ENCODE results near the gene MGARP. TPM values are rescaled to one million over a fixed set of nuclear protein-coding genes. Genes with fewer than 3 reads are reported as not detected.

MGARP gene
- total and polyA plus RNA-seq, 4 donors, result 0.17 to 0.87 (median 0.36) TPM

GRCh38 chr4:139295942-139296299 lies 15.9 kb upstream of the MGARP start:
- H3K9ac ChIP-seq (ENCODE audit: insufficient read depth in 1 of 2, low read length in 2 of 2), result no peak overlapping the region
- no peak for TF ChIP-seq CTCF (IDR thresholded peaks at IDR 0.05; ENCODE audit: control extremely low read depth, extremely low read depth)
- DNase-seq (no peak), ATAC-seq (ENCODE audit: insufficient read depth, low FRiP score) (no peak)
- H3K4me3 ChIP-seq, result no peak overlapping the region
- no peaks in the 10 kb centered on the region for H3K9me3 ChIP-seq (ENCODE audit: control insufficient read depth in 4 of 4, insufficient read depth in 3 of 4, low read length in 3 of 4)
- no peaks in the 10 kb centered on the region for H3K27me3 ChIP-seq (ENCODE audit: control insufficient read depth in 3 of 3, insufficient read depth in 3 of 3, low read length in 2 of 3)
- peaks cover 0 to 19% (median 3%) of the 10 kb centered on the region in 4 donors for H3K36me3 ChIP-seq (ENCODE audit: control insufficient read depth in 4 of 4, insufficient read depth in 4 of 4, low read length in 4 of 4)
- 17 to 30% methylated on average over 6 of the region's 6 CpGs for WGBS, 2 donors
- H3K27ac ChIP-seq (ENCODE audit: low read depth in 1 of 2, low read length in 1 of 2), result peak overlapping the region in 1 of 2 donors; percentile 74
- peaks cover 0 to 25% (median 4%) of the 10 kb centered on the region in 5 donors for H3K4me1 ChIP-seq (ENCODE audit: control insufficient read depth in 5 of 5, insufficient read depth in 5 of 5, low read length in 5 of 5)

- H3K9me3 ChIP-seq (ENCODE audit: control insufficient read depth in 4 of 4, insufficient read depth in 3 of 4, low read length in 3 of 4), result no peaks in the 10 kb centered on the region
- ATAC-seq (ENCODE audit: insufficient read depth, low FRiP score) (peak; percentile 97), DNase-seq (peak; percentile 96 to 97 (median 97))
- H3K4me1 ChIP-seq (ENCODE audit: control insufficient read depth in 5 of 5, insufficient read depth in 5 of 5, low read length in 5 of 5), result peaks cover 0 to 20% (median 4%) of the 10 kb centered on the region in 5 donors
- no peaks in the 10 kb centered on the region for H3K27me3 ChIP-seq (ENCODE audit: control insufficient read depth in 3 of 3, insufficient read depth in 3 of 3, low read length in 2 of 3)
- H3K9ac ChIP-seq (ENCODE audit: insufficient read depth in 1 of 2, low read length in 2 of 2), result peak overlapping the region; percentile 96
- H3K27ac ChIP-seq (ENCODE audit: low read depth in 1 of 2, low read length in 1 of 2), result peak overlapping the region; percentile 81 to 97
- peaks cover 0 to 21% (median 4%) of the 10 kb centered on the region in 4 donors for H3K36me3 ChIP-seq (ENCODE audit: control insufficient read depth in 4 of 4, insufficient read depth in 4 of 4, low read length in 4 of 4)
- WGBS, 2 donors, result 0 to 1% methylated on average over 47 to 51 of the region's 51 CpGs
- TF ChIP-seq CTCF (IDR thresholded peaks at IDR 0.05; ENCODE audit: control extremely low read depth, extremely low read depth), result peak; percentile 98
- peak overlapping the region; percentile 96 for H3K4me3 ChIP-seq
These were observed 15.3 kb upstream of the MGARP start for GRCh38 chr4:139295206-139295941.

- H3K27ac ChIP-seq (ENCODE audit: low read depth in 1 of 2, low read length in 1 of 2), result peak overlapping the region in 1 of 2 donors; percentile 58
- no peak overlapping the region for H3K9ac ChIP-seq (ENCODE audit: insufficient read depth in 1 of 2, low read length in 2 of 2)
- ATAC-seq (ENCODE audit: insufficient read depth, low FRiP score) (no peak), DNase-seq (no peak)
- TF ChIP-seq CTCF (IDR thresholded peaks at IDR 0.05; ENCODE audit: control extremely low read depth, extremely low read depth), result no peak
- peaks cover 0 to 3% (median 0%) of the 10 kb centered on the region in 3 donors for H3K27me3 ChIP-seq (ENCODE audit: control insufficient read depth in 3 of 3, insufficient read depth in 3 of 3, low read length in 2 of 3)
- no peak overlapping the region for H3K4me3 ChIP-seq
- peaks cover 0 to 6% (median 4%) of the 10 kb centered on the region in 4 donors for H3K36me3 ChIP-seq (ENCODE audit: control insufficient read depth in 4 of 4, insufficient read depth in 4 of 4, low read length in 4 of 4)
- WGBS, 2 donors, result 97 to 99% methylated on average over 7 of the region's 7 CpGs
- H3K9me3 ChIP-seq (ENCODE audit: control insufficient read depth in 4 of 4, insufficient read depth in 3 of 4, low read length in 3 of 4), result no peaks in the 10 kb centered on the region
- no peaks in the 10 kb centered on the region for H3K4me1 ChIP-seq (ENCODE audit: control insufficient read depth in 5 of 5, insufficient read depth in 5 of 5, low read length in 5 of 5)
These were observed 6.2 kb upstream of the MGARP start for GRCh38 chr4:139286186-139286698.
